HepG2 (cell line): ENCODE data around the gene RTP2. TPM values are rescaled to one million over a fixed set of nuclear protein-coding genes. Genes with fewer than 3 reads are reported as not detected.

Experiments used
- ATAC-seq: fragments of 200-7000 bp; cut with Tn5 transposase; 3 replicates; pipeline ENCODE4 v1.9.1; 2020; ENCODE audit warnings: mild to moderate bottlenecking, moderate library complexity
- BruUV-seq: library from RNA; stranded (reverse); fragments of 400-500 nt; replicated peaks from 2 replicates; lab custom pipeline; 2021; lab: Mats Ljungman, UMichigan
- CTCF ChIA-PET: fragments of 300-600 bp; formaldehyde crosslinking; extraction: SDS; loops from one replicate; lab custom pipeline; 2021; ENCODE audit warnings: low total read pairs, inconsistent platforms, low intra/inter-chr PET ratio; lab: Yijun Ruan, JAX
- POLR2A ChIA-PET: fragments of 350-600 bp; sonication (Branson Sonifier 250); formaldehyde crosslinking; loops from one replicate; lab custom pipeline; 2020; ENCODE audit warnings: antibody characterized with exemption, inconsistent platforms; lab: Yijun Ruan, JAX
- DNase-seq: peaks from one replicate; pipeline ENCODE4 v3.0.0-alpha.2; 2015; ENCODE audit warnings: low spot score
- FAIRE-seq: peaks from 3 replicates; lab custom pipeline; 2011; peaks lifted over from hg19 to GRCh38; lab: Jason Lieb, UNC
- H2AFZ ChIP-seq: one replicate; pipeline ENCODE4 v1.6.1; 2011; ENCODE audit warnings: low read length, inconsistent platforms
- H3K27ac ChIP-seq: fragments of 300-600 bp; 3 replicates; pipeline ENCODE4 v1.8.0; 2011; ENCODE audit warnings: mixed run types, mild to moderate bottlenecking, mixed read lengths, low read length, inconsistent platforms; ENCODE audit not compliant: insufficient read depth; ENCODE audit errors: extremely low read length
- H3K27me3 ChIP-seq, 2 experiments: fragments of 200-600 bp in 1 of 2; 2 replicates in 1 of 2; 3 replicates in 1 of 2; pipeline versions ENCODE4 v1.6.0 to v1.8.0; 2011; ENCODE audit warnings: low read length in 2 of 2, mild to moderate bottlenecking in 2 of 2, moderate library complexity in 2 of 2, inconsistent platforms in 1 of 2; ENCODE audit not compliant: insufficient read depth in 2 of 2, control insufficient read depth in 1 of 2
- H3K36me3 ChIP-seq, 2 experiments: fragments of 200-600 bp in 1 of 2; replicated peaks in 1 of 2; 2 replicates in 1 of 2; 3 replicates in 1 of 2; pipeline versions ENCODE4 v1.5.1 to v1.8.0; 2011; ENCODE audit warnings: low read length in 2 of 2, inconsistent platforms in 1 of 2; ENCODE audit not compliant: insufficient read depth in 2 of 2, control insufficient read depth in 1 of 2
- H3K4me1 ChIP-seq: 2 replicates; pipeline ENCODE4 v1.5.1; 2012; ENCODE audit warnings: low read length, inconsistent platforms; ENCODE audit not compliant: insufficient read depth
- H3K4me2 ChIP-seq: 2 replicates; pipeline ENCODE4 v1.6.0; 2011; ENCODE audit warnings: low read depth, low read length, inconsistent platforms
- H3K4me3 ChIP-seq, 3 experiments: fragments of 200-600 bp in 1 of 3; sonication (generic), shearing (Covaris generic) in 1 of 3; replicated peaks in 1 of 3; 2 replicates each; pipeline ENCODE4 v1.5.1; 2011 to 2016; ENCODE audit warnings: low read length in 3 of 3, inconsistent platforms in 2 of 3, low read depth in 2 of 3, mild to moderate bottlenecking in 2 of 3, control low read depth in 1 of 3, mixed read lengths in 1 of 3; ENCODE audit not compliant: insufficient read depth in 1 of 3
- H3K79me2 ChIP-seq: one replicate; pipeline ENCODE4 v1.6.1; 2011; ENCODE audit warnings: low read length, inconsistent platforms; ENCODE audit not compliant: insufficient read depth
- H3K9ac ChIP-seq: 2 replicates; pipeline ENCODE4 v1.6.0; 2011; ENCODE audit warnings: mild to moderate bottlenecking, low read depth, low read length, inconsistent platforms; ENCODE audit not compliant: insufficient read depth
- H3K9me3 ChIP-seq: 2 replicates; pipeline ENCODE4 v1.5.1; 2012; ENCODE audit warnings: mild to moderate bottlenecking, low read length
- H4K20me1 ChIP-seq: 2 replicates; pipeline ENCODE4 v1.6.0; 2011; ENCODE audit warnings: inconsistent platforms, mild to moderate bottlenecking, low read length, moderate library complexity; ENCODE audit not compliant: insufficient read depth
- AGO2 ChIP-seq: fragments of 200-400 bp; formaldehyde crosslinking; optimal IDR thresholded peaks from 2 replicates; pipeline ENCODE3; 2017; ENCODE audit warnings: mild to moderate bottlenecking, low read depth, low read length, moderate library complexity
- RARA ChIP-seq: IDR thresholded peaks from 2 replicates; pipeline ENCODE4 v1.6.1; 2016; ENCODE audit warnings: missing genetic modification reagents, missing compliant biosample characterization
- RBM22 ChIP-seq: fragments of 200-400 bp; formaldehyde crosslinking; optimal IDR thresholded peaks from 2 replicates; pipeline ENCODE3; 2017; ENCODE audit warnings: mild to moderate bottlenecking, low read length, moderate library complexity
- ZBTB33 ChIP-seq: sonication (generic); formaldehyde crosslinking; IDR thresholded peaks from 2 replicates; pipeline ENCODE4 v1.4.0; 2020; ENCODE audit warnings: missing genetic modification reagents
- ZNF713 ChIP-seq: sonication (generic); formaldehyde crosslinking; IDR thresholded peaks from 2 replicates; pipeline ENCODE4 v1.4.0; 2020; ENCODE audit warnings: mild to moderate bottlenecking, missing genetic modification reagents
- WGBS: methylation state at CpG from one replicate; pipeline ENCODE4 v1.1.6; 2017; ENCODE audit warnings: low lambda C conversion rate; 5-methylcytosine and 5-hydroxymethylcytosine counted together
- in situ Hi-C: cut with HindIII; loops from 2 replicates; pipeline ENCODE4 v1.10.0; 2017; ENCODE audit warnings: low pct_unique_long_range_greater_than_20kb; ENCODE audit not compliant: extremely low pct_ligation_motif_present
- intact Hi-C: fragments of 100-400 bp; cut with micrococcal nuclease; formaldehyde crosslinking; loops from one replicate; pipeline ENCODE4 v1.10.0; 2022; ENCODE audit not compliant: unreplicated experiment
- polyA plus RNA-seq, 8 experiments: library from polyadenylated mRNA; depleted of rRNA in 3 of 8; stranded (reverse) in 7 of 8; unstranded in 1 of 8; fragments of >200 nt; fragmentation: Illumina TruSeq in 4 of 8; extraction: Trizol in 4 of 8; gene quantifications; 2 replicates each; pipeline versions ENCODE4 v1.2.1 to v1.2.3, GENCODE V29; 2011 to 2016; ENCODE audit warnings: low read depth in 4 of 8, missing spikeins in 1 of 8, mixed read lengths in 1 of 8; ENCODE audit not compliant: insufficient read depth in 1 of 8
- total RNA-seq, 5 experiments: library from RNA; depleted of rRNA; stranded (reverse); fragments of >200 nt; fragmentation: Illumina TruSeq; extraction: Trizol; gene quantifications; 2 replicates each; pipeline ENCODE4 v1.2.3, GENCODE V29; 2016; ENCODE audit warnings: low read depth in 1 of 5

Gene RTP2
- total and polyA plus RNA-seq, 2 of the 13 experiments (the other 11 are each of a cell fraction or from before 2014, with no cell fraction given), result not detected

DNA sequence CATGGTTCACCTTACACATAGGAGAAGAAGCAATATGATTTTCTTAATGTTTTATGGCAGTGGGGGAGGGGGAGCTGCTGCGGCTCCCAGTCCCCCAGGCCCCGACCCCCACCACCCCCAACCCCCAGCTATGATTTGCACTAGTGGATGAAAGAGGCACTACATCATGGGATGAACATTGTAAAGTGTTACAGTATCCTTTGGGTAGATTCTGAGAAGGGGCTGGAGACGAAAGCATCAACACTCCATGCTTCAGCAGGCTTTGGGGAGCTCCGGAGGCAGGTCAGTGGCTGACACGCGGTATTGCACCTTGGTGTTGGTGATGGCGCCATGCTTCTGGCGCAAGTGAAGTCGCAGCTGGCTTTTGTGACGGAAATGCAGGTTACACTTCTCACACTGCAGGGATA is 19.9 kb upstream of the RTP2 start:
- 95% methylated on average over 10 of the region's 10 CpGs for WGBS
- Histone ChIP-seq H3K36me3 (peaks cover 32 to 54% of the 10 kb centered on the region in 2 experiments), H2AFZ (no peak overlapping the region), H3K9ac (no peak overlapping the region), H3K79me2 (no peaks in the 10 kb centered on the region), H3K27ac (no peak overlapping the region), H3K9me3 (no peaks in the 10 kb centered on the region), H4K20me1 (peaks cover 8% of the 10 kb centered on the region; the same call in 1 of the 2 replicates), H3K4me1 (peaks cover 34% of the 10 kb centered on the region), H3K4me3 (no peak overlapping the region), H3K27me3 (no peaks in the 10 kb centered on the region), H3K4me2 (no peak overlapping the region)
- intact Hi-C loops, result no loop called here
- in situ Hi-C loops, result no loop called here
- CTCF ChIA-PET, result no interaction called here
- DNase-seq (no peak), ATAC-seq (no peak), FAIRE-seq (no peak)
- TF ChIP-seq RBM22 (peak; percentile 53), ZBTB33 (CRISPR knock-in tag) (peak; percentile 91), ZNF713 (CRISPR knock-in tag) (no peak)
- POLR2A ChIA-PET, result no interaction called here
- no TSS peak for BruUV-seq

DNA sequence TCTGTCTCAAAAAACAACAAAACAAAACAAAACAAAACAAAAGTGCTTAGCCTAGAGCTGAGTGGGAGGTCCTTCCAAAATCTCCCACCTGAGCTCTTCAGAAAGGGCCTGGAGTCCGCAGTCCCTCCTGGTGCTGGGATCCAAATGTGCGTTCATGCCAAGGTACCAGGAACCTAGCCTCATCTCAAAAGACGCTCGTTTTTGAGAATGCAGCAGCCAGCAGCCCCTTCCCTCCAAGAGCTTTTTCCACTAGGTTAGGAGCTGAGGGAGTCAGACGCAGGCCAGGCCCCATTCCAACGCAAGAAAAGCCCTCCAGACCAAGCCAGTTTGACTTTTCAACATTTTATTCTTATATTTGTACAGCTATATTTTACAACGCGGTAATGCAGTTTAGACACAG is 18.7 kb upstream of the RTP2 start:
- in situ Hi-C loops, result no loop called here

More for the DNA sequence above, 18.7 kb upstream of the RTP2 start:
- Histone ChIP-seq H3K79me2 (no peaks in the 10 kb centered on the region), H4K20me1 (peaks cover 8% of the 10 kb centered on the region; the same call in 1 of the 2 replicates), H3K9ac (no peak overlapping the region), H3K36me3 (peaks cover 23 to 43% of the 10 kb centered on the region in 2 experiments), H3K9me3 (no peaks in the 10 kb centered on the region), H3K4me1 (peaks cover 42% of the 10 kb centered on the region), H3K4me2 (no peak overlapping the region), H3K27ac (peak overlapping the region; percentile 91), H2AFZ (no peak overlapping the region), H3K27me3 (no peaks in the 10 kb centered on the region), H3K4me3 (no peak overlapping the region)
- POLR2A ChIA-PET, result no interaction called here
- DNase-seq (no peak), ATAC-seq (no peak), FAIRE-seq (no peak)
- BruUV-seq, result no TSS peak
- intact Hi-C loops, result no loop called here
- TF ChIP-seq RBM22 (peak; percentile 88), AGO2 (peak; percentile 28), RARA (CRISPR knock-in tag) (no peak)
- CTCF ChIA-PET, result no interaction called here
- 95% methylated on average over 8 of the region's 8 CpGs for WGBS
